Neuron (in vitro differentiated cells): ENCODE results near the gene HSP90AA1.
"Not testable (repeated sequence)": the region's sequence is repeated elsewhere in the genome, so short reads cannot be mapped to it uniquely, and the experiment has no call there.

Source experiments
- H2AFZ ChIP-seq: one replicate; pipeline ENCODE4 v1.6.1; 2013; ENCODE audit warnings: low read depth, mild to moderate bottlenecking, inconsistent platforms, low read length, moderate library complexity
- H3K27me3 ChIP-seq: one replicate; pipeline ENCODE4 v1.6.1; 2013; ENCODE audit warnings: low read length; ENCODE audit not compliant: insufficient read depth
- H3K36me3 ChIP-seq: one replicate; pipeline ENCODE4 v1.6.1; 2013; ENCODE audit warnings: low read length; ENCODE audit not compliant: insufficient read depth
- H3K4me1 ChIP-seq: one replicate; pipeline ENCODE4 v1.6.1; 2013; ENCODE audit warnings: low read length; ENCODE audit not compliant: insufficient read depth
- H3K4me3 ChIP-seq: 2 replicates; pipeline ENCODE4 v1.5.1; 2013; ENCODE audit warnings: mild to moderate bottlenecking, low read length, moderate library complexity
- H3K9me3 ChIP-seq: one replicate; pipeline ENCODE4 v1.6.1; 2013; ENCODE audit warnings: low read length

HSP90AA1 gene

GRCh38 chr14:102087762-102088011 is 843 bp upstream of the HSP90AA1 start:
- peak overlapping the region; percentile 90 for H2AFZ ChIP-seq
- H3K4me1 ChIP-seq: peaks cover 37% of the 10 kb centered on the region
- H3K36me3 ChIP-seq: peaks cover 34% of the 10 kb centered on the region
- H3K9me3 ChIP-seq: no peaks in the 10 kb centered on the region
- no peaks in the 10 kb centered on the region for H3K27me3 ChIP-seq
- peak overlapping the region; percentile 93 for H3K4me3 ChIP-seq

- Histone ChIP-seq H3K4me3 (peak overlapping the region; percentile 93), H3K36me3 (peaks cover 45% of the 10 kb centered on the region), H3K9me3 (no peaks in the 10 kb centered on the region), H2AFZ (no peak overlapping the region), H3K27me3 (no peaks in the 10 kb centered on the region), H3K4me1 (peaks cover 37% of the 10 kb centered on the region)
Measured at GRCh38 chr14:102086709-102086971, 204 bp downstream of the HSP90AA1 start.

- Histone ChIP-seq H3K27me3 (no peaks in the 10 kb centered on the region), H2AFZ (no peak overlapping the region), H3K9me3 (no peaks in the 10 kb centered on the region), H3K36me3 (peaks cover 50% of the 10 kb centered on the region), H3K4me3 (peak overlapping the region; percentile 93), H3K4me1 (peaks cover 37% of the 10 kb centered on the region)
Measured at GRCh38 chr14:102085948-102086708, 716 bp downstream of the HSP90AA1 start.

- peak overlapping the region; percentile 93 for H3K4me3 ChIP-seq
- no peak overlapping the region for H2AFZ ChIP-seq
- H3K27me3 ChIP-seq: no peaks in the 10 kb centered on the region
- H3K9me3 ChIP-seq: no peaks in the 10 kb centered on the region
- H3K4me1 ChIP-seq: peaks cover 37% of the 10 kb centered on the region
- peaks cover 56% of the 10 kb centered on the region for H3K36me3 ChIP-seq
Measured at GRCh38 chr14:102085488-102085887, 1.4 kb downstream of the HSP90AA1 start.

- peak overlapping the region; percentile 93 for H3K4me3 ChIP-seq
- peaks cover 37% of the 10 kb centered on the region for H3K4me1 ChIP-seq
- H2AFZ ChIP-seq: no peak overlapping the region
- no peaks in the 10 kb centered on the region for H3K9me3 ChIP-seq
- H3K27me3 ChIP-seq: no peaks in the 10 kb centered on the region
- peaks cover 62% of the 10 kb centered on the region for H3K36me3 ChIP-seq
Measured at GRCh38 chr14:102084931-102085330, 1.9 kb downstream of the HSP90AA1 start.

GRCh38 chr14:102084522-102084921 is 2.3 kb downstream of the HSP90AA1 start:
- Histone ChIP-seq H3K4me1 (peaks cover 37% of the 10 kb centered on the region), H3K36me3 (peaks cover 66% of the 10 kb centered on the region), H3K4me3 (peak overlapping the region; percentile 93)
- not testable (repeated sequence) for H2AFZ ChIP-seq, H3K27me3 ChIP-seq, H3K9me3 ChIP-seq

- Histone ChIP-seq H3K4me3 (no peak overlapping the region), H3K27me3 (no peaks in the 10 kb centered on the region), H3K36me3 (peaks cover 77% of the 10 kb centered on the region), H3K4me1 (peaks cover 29% of the 10 kb centered on the region), H2AFZ (no peak overlapping the region), H3K9me3 (peaks cover 1% of the 10 kb centered on the region)
Measured at GRCh38 chr14:102081231-102082080, 5.4 kb downstream of the HSP90AA1 start.

GRCh38 chr14:102080183-102081080 is 6.4 kb downstream of the HSP90AA1 start:
- Histone ChIP-seq H2AFZ (no peak overlapping the region), H3K9me3 (peaks cover 1% of the 10 kb centered on the region), H3K4me3 (no peak overlapping the region), H3K36me3 (peaks cover 70% of the 10 kb centered on the region), H3K27me3 (no peaks in the 10 kb centered on the region), H3K4me1 (peaks cover 24% of the 10 kb centered on the region)

GRCh38 chr14:102079700-102079979 is 7.2 kb downstream of the HSP90AA1 start:
- Histone ChIP-seq H3K9me3 (peaks cover 1% of the 10 kb centered on the region), H2AFZ (no peak overlapping the region), H3K27me3 (no peaks in the 10 kb centered on the region), H3K4me1 (peaks cover 16% of the 10 kb centered on the region), H3K36me3 (peaks cover 62% of the 10 kb centered on the region), H3K4me3 (no peak overlapping the region)

GRCh38 chr14:102078831-102079699 is 7.8 kb downstream of the HSP90AA1 start:
- Histone ChIP-seq H3K36me3 (peaks cover 56% of the 10 kb centered on the region), H3K4me3 (no peak overlapping the region), H2AFZ (no peak overlapping the region), H3K27me3 (no peaks in the 10 kb centered on the region), H3K9me3 (peaks cover 1% of the 10 kb centered on the region), H3K4me1 (peaks cover 10% of the 10 kb centered on the region)

- not testable (repeated sequence) for H3K27me3 ChIP-seq, H2AFZ ChIP-seq, H3K9me3 ChIP-seq, H3K4me1 ChIP-seq, H3K4me3 ChIP-seq
- H3K36me3 ChIP-seq: peaks cover 49% of the 10 kb centered on the region
Measured at GRCh38 chr14:102078361-102078791, 8.5 kb downstream of the HSP90AA1 start.

GRCh38 chr14:102077382-102077709 is 9.5 kb downstream of the HSP90AA1 start:
- H3K27me3 ChIP-seq: no peaks in the 10 kb centered on the region
- H3K4me1 ChIP-seq: no peaks in the 10 kb centered on the region

More at GRCh38 chr14:102077382-102077709, 9.5 kb downstream of the HSP90AA1 start:
- Histone ChIP-seq H3K4me3 (no peak overlapping the region), H2AFZ (no peak overlapping the region), H3K36me3 (peaks cover 39% of the 10 kb centered on the region), H3K9me3 (peaks cover 1% of the 10 kb centered on the region)
